ENCODE data around the gene PSEN1. TPM values are rescaled to one million over a fixed set of nuclear protein-coding genes. Genes with fewer than 3 reads are reported as not detected.

The PSEN1 gene
- total and polyA plus RNA-seq, 2 donors (not counting 3 experiments of a cell fraction or from before 2014, with no cell fraction given): 16.5 to 36.8 TPM

DNA sequence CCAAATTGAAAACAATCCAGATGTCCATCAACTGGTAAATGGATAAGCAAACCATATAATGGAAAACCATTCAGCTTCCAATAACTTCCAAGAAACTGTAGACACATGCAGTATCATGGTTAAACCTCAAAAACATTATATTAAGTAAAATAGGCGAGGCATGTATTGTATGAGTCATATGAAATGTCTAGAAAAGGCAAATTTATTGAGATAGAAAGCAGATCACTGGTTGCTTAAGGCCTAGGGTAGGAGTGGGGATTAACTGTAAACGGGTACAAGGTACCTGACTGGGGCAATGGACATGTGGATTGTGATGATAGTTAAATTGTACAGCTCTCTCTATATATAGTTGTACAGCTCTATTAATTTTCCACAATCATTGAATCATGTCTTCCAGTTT lies 79.7 kb downstream of the PSEN1 start:
- FAIRE-seq: no peak
- H3K27ac ChIP-seq (ENCODE audit: insufficient read depth, low read depth, low read length): no peak overlapping the region
- no peaks in the 10 kb centered on the region for H3K79me2 ChIP-seq (ENCODE audit: control insufficient read depth, insufficient read depth, low read length)
- POLR2A ChIA-PET: no interaction called here
- H3K4me1 ChIP-seq (ENCODE audit: control insufficient read depth, extremely low read depth, insufficient read depth, low read length): peaks cover 4% of the 10 kb centered on the region
- H3K9me3 ChIP-seq (replicated peaks; ENCODE audit: control insufficient read depth, insufficient read depth, low read length): no peaks in the 10 kb centered on the region
- no peak overlapping the region for H3K4me3 ChIP-seq (replicated peaks in 1 of 3; ENCODE audit: insufficient read depth in 1 of 3, low read depth in 1 of 3, low read length in 3 of 3)
- H3K9ac ChIP-seq (replicated peaks; ENCODE audit: extremely low read depth, insufficient read depth, low read length): no peak overlapping the region
- no peak overlapping the region for H2AFZ ChIP-seq (ENCODE audit: low read depth, low read length)
- peaks cover 13 to 14% of the 10 kb centered on the region in 2 experiments for H3K36me3 ChIP-seq (ENCODE audit: control insufficient read depth in 2 of 2, extremely low read depth in 1 of 2, insufficient read depth in 2 of 2, low read length in 2 of 2)
- no peak overlapping the region for H3K4me2 ChIP-seq (ENCODE audit: insufficient read depth, low read length)
- H3K27me3 ChIP-seq (ENCODE audit: control insufficient read depth in 2 of 2, insufficient read depth in 2 of 2, low read length in 2 of 2): no peaks in the 10 kb centered on the region
- TF ChIP-seq, protein P1, sequence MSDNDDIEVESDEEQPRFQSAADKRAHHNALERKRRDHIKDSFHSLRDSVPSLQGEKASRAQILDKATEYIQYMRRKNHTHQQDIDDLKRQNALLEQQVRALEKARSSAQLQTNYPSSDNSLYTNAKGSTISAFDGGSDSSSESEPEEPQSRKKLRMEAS (IDR thresholded peaks at IDR 0.05; ENCODE audit: insufficient read depth, insufficient read length): no peak
- TF ChIP-seq, protein P2, sequence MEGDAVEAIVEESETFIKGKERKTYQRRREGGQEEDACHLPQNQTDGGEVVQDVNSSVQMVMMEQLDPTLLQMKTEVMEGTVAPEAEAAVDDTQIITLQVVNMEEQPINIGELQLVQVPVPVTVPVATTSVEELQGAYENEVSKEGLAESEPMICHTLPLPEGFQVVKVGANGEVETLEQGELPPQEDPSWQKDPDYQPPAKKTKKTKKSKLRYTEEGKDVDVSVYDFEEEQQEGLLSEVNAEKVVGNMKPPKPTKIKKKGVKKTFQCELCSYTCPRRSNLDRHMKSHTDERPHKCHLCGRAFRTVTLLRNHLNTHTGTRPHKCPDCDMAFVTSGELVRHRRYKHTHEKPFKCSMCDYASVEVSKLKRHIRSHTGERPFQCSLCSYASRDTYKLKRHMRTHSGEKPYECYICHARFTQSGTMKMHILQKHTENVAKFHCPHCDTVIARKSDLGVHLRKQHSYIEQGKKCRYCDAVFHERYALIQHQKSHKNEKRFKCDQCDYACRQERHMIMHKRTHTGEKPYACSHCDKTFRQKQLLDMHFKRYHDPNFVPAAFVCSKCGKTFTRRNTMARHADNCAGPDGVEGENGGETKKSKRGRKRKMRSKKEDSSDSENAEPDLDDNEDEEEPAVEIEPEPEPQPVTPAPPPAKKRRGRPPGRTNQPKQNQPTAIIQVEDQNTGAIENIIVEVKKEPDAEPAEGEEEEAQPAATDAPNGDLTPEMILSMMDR (IDR thresholded peaks at IDR 0.05; ENCODE audit: extremely low read depth in 1 of 2, insufficient read depth in 1 of 2, low read depth in 1 of 2, low read length in 2 of 2): no peak
- TF ChIP-seq GATA2 (IDR thresholded peaks at IDR 0.05; ENCODE audit: insufficient read depth, insufficient read length, low read depth, low read length): no peak
- no peak for TF ChIP-seq MYC (IDR thresholded peaks at IDR 0.05; ENCODE audit: low read depth, low read length)
- TF ChIP-seq EZH2 (IDR thresholded peaks at IDR 0.05; ENCODE audit: borderline replicate concordance, low read depth, low read length, severe bottlenecking): no peak
- TF ChIP-seq FOS (IDR thresholded peaks at IDR 0.05; ENCODE audit: borderline replicate concordance, insufficient read depth, low read length): no peak
- no peak for TF ChIP-seq POLR2AphosphoS5 (IDR thresholded peaks at IDR 0.05; ENCODE audit: insufficient read depth, low read depth, low read length)
- TF ChIP-seq POLR2A (IDR thresholded peaks at IDR 0.05; ENCODE audit: low read depth, low read length): no peak
- no peak for TF ChIP-seq JUN (IDR thresholded peaks at IDR 0.05; ENCODE audit: borderline replicate concordance, insufficient read depth, insufficient read length, low read depth)
- H4K20me1 ChIP-seq (replicated peaks; ENCODE audit: control insufficient read depth, extremely low read depth, insufficient read depth, low read length): no peaks in the 10 kb centered on the region
- dilution Hi-C loops (cut with MboI; ENCODE audit: extremely low pct_ligation_motif_present, low sequenced_read_pairs) (no loop called here), intact Hi-C loops (cut with micrococcal nuclease) (loop anchor here (10.0 kb wide), 1 partner anchor 279 kb away; the partner anchor contains the start of gene RIOX1)
- BruUV-seq (replicated peaks): no TSS peak
- CTCF ChIA-PET: interaction anchor here (1.1 to 1.6 kb wide), 3 partner anchors 12 to 20 kb away, joined by 3 to 4 read pairs (median 3); no protein-coding TSS in a partner anchor
- no peak for DNase-seq (ENCODE audit: low read depth, low spot score)
- H3K9me1 ChIP-seq (replicated peaks; ENCODE audit: control insufficient read depth, extremely low read depth, insufficient read depth, low read length): no peaks in the 10 kb centered on the region

All from endothelial cell of umbilical vein (primary cell).